ENCODE data around the gene TENT5C.

TENT5C gene

DNA sequence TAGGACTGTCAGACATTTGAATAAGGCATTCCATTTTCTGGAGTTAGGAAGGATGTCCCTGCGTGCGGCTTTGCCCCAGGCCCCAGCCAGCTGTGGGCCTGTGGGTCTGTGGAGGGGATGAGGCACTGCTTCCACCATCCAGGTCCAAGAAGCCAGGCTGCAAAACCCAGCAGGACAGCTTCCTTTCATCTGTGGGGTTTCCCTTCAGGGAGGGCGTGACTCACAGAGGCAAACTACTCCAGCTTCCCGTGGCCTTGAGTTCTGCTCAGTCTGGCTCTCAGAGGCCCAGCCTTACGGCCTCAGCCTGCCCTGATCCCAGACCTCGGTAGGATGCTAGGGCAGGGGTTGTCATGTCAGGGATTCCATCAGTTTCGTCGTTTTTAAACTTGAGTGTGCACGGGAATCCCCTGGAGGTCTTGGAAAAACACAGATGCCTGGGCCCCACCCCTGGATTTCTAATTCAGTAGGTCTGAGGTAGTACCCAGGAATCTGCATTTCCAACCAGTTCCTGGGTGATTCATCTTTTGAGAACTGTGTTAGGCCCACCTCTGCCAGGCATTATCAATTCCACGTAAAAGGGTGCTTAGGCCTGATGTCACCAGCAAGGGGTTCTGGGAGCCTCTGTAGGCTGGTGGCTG lies 32.3 kb upstream of the TENT5C start:
- DNase-seq (ENCODE audit: low spot score): peak; percentile 54

DNA sequence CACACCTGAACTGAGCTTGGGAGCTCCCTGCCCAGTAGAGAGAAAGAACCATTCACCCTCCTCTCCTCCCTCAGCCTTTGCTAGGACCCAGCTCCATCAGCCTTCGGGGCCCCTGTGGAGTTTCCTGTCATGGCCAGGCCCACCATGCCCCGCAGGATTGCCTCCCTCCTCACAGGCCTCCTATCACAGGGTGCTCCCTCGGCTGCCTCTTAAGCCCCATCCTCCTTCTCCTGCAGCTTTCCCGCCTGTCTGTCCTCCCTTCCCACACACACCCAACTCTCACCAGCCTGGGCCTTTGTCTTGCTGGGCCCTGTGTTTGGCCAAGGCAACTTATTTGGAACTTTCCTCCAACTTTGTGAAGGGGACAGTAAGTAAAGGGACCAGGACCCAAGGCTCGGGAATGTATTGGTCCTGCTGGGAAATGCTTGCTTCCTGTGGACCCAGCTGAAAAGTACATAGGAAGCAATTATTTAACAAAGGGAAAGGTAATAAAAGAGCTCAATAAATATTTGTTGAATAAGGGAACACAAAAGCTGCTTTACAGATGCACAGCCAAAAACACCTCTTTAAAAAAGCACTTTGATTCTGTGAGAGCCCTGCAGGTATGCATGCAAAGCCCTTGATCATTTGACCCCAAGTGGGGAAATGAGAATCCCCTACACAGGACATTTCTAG lies 31.6 kb upstream of the TENT5C start:
- DNase-seq (ENCODE audit: low spot score): peak; percentile 55

DNA sequence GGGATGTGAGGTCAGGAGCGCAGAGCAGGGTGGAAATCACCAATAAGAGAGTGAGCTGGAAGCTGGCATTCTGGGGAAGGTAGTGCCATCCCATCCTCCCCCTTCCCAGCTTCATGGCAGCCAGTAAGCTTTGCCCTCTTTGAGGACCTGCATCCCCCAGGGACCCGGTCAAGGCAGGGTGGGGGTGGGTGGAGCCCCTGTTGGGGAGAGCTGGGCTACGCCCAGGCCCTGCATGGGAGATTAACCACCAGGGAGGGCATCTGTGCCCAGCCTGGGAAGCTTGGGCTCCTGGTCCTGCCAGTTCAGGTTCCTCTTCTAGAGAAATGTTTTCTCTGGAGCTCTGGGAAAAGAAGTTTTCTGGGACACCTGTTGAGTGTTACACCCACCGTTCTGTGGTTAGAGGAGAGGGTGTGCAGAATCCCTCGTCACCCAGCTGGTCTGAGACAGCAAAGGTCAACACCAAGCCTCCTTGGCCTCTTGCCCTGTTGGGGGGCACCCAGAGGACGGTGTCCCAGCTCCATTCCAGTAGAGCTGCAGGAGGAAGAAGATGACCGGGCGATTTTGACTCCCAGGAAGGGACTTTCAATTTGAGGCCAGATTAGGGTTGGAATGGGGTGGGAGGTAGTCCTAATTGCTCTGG lies 30.1 kb upstream of the TENT5C start:
- DNase-seq (ENCODE audit: low spot score): peak; percentile 46

DNA sequence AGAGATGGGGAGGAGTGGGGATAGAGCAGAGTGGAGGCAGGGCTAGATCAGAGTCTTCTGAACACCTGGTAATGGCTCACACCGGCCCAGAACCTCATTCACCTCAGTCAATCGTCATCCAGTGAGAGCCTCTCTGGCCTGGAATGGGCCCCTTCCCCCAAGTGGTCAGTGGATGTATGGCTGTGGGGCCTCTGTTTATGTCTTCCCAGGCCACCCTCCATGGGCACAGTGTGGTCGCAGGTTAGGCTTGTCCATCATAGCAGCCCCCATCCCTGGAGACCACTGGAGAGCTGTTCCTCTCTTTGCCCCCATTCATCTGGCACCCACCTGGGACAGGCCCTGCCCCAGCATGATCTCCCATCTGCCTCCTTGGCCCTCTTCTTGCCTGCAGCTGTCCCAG lies 29.6 kb upstream of the TENT5C start:
- peak; percentile 14 for DNase-seq (ENCODE audit: low spot score)

DNA sequence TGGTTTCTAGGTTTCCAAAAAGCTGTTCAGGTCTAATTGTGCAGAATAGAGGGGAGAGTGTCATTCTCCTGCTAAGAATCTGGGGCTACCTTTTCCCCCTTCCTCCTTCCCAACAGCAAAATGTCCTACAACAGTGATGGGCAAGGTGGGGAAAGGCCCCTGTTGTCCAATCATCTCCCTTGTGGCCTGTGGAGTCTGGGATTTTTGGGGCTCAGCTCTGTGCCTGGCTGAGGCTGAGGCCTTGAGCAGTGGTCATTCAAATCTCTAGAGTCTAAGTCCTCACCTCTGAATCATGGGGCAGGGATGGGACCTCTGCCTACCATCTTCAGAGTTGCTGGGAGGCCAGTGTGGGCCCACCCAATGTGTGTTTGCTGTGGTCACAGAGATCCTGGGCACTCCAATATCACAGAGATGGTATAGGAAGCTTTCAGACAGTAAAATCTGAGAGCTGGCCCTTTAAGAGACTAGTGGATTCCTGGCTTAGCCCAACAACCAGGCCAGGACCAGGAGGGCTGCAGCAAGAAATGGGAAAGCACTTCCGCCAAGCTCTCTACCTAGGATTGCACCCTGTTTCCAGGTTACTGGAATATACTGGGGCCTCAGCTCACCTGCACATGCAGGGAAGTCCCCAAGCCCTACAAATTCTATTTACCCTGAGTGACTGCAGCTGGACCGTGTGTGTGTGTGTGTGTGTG lies 28.5 kb upstream of the TENT5C start:
- DNase-seq (ENCODE audit: low spot score): peak; percentile 52

DNA sequence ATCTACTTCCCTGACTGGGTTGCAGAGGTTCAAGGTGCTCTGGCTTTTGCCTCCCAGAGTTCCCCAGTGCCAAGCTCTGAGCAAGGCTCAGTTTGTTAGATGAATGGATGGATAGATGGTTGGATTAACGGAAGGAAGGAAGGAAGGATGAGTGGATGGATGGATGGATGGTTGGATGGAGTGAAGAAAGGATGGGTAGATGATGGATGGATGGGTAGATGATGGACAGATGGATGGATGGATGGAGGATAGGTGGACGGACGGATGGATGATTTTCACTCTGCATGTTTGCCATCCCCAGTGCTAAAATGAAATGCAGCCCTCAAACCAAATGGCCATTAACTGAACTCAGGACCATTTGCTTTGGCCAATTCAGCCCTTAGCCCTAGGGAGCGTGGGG lies 27.4 kb upstream of the TENT5C start:
- DNase-seq (ENCODE audit: low spot score): peak; percentile 1

DNA sequence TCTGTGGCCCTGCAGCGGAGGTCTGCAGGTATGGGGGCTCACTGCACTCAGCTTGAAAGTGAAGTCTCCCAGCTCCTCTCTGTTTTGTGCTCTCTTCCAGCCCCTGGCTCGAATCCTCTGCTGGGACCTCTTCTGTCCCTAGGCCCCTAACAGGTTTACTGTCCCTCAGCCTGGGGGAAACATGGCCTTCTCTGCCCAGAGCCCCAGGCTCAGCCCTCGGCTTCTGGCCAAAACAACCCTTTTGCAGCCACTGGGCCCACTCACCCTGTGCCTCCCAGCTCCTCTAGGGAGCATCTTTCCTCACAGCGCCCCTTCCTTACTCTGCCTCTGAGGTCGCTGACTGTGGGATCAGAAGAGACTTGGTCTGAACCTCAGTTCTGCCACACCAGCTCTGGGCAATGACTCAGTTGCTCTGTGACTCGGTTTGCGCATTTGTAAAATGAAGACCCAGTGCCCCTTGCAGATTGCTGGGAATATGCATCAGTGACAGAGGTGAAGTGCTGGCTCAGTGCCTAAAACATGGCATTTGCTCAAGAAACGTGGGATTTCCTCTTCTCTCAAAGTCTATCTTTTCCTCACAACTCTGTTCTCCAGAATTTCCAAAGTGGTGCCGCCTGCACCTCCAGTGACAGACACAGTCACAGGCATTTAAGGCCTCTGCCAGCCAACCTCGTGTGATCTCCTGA lies 26.5 kb upstream of the TENT5C start:
- peak; percentile 42 for DNase-seq (ENCODE audit: low spot score)

DNA sequence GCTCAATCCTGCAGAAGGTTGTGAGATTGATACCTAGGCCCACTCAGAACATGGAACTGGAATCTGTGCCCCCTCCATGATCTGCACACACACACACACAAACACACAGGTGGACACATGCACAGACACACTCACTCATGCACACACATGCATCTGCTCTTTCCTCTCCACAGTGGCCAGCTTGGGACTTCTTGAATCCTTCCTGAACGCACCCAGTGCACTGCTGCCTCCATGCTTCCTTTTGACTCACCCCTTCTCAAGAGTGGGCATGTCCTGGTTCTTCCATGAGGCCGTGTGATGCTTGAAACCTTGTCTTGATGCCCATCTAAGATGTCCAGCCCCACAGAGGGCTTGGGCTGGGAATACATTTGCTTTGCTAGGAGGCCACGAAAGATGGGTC lies 25.4 kb upstream of the TENT5C start:
- peak; percentile 44 for DNase-seq (ENCODE audit: low spot score)

DNA sequence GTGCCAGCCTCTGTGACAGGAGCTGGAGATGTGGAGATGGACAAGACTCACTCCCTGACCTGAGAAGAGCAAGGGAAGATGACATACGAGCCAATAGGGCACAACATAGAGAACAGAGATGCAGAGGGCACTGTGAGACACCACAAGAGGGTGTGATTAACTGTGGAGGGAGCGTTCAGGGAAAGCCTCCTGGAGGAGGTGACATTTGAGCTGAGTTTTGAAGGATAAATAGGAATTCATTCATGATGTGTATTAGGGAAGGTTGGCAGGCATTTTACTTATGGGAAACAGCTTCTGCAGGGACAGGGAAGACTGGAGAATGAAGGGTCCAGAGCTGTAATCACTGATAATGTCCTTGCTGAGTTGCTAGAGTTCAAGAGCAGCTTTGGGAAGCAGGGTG lies 25.0 kb upstream of the TENT5C start:
- DNase-seq (ENCODE audit: low spot score): peak; percentile 1

DNA sequence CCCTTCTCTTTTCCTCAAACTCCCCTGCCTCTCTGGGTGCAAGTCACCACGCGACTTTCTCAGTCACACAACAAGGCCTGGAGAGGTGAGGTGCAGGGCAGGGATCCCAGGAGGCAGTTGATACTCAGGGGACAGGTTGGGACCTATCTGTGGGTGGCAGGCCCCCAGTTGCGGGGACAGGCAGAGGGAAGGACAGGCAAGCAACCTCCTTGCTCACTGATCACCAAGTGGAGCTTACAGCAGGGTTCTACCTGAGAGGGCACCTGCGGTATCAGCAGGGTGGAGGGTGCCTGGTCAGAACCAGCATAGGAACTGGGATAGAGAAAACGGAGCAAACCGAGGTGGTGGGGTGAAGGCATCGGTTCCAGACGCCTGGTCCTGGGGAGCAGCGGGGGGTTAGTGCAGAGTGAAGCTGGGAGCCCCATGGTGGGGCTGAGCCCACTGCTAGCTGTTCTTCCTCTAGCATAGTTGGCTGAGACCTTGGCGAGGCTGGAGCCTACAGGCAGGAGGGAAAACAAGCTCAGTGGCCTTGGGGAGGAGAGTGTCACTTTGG lies 24.4 kb upstream of the TENT5C start:
- no peak for DNase-seq (ENCODE audit: low spot score)

DNA sequence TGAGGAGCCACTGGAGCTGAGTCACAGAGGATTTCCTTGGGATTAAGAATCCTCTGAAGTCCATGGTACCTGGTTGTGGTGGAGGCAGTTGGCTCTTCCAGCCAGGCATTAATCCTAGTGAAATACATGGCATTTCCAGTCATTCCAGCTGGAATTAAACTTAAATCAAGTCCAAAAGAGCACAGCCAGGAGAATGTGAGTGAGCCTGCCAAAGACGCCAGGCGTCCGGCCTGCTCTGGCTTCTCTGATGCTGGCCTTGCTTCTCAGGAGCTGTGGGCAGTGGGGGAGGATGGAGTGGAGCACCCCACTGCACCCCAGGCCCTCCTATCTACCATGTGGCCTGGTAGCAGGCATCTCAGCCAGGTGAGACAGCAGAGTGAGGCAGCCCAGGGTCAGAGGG lies 23.4 kb upstream of the TENT5C start:
- DNase-seq (ENCODE audit: low spot score): no peak

DNA sequence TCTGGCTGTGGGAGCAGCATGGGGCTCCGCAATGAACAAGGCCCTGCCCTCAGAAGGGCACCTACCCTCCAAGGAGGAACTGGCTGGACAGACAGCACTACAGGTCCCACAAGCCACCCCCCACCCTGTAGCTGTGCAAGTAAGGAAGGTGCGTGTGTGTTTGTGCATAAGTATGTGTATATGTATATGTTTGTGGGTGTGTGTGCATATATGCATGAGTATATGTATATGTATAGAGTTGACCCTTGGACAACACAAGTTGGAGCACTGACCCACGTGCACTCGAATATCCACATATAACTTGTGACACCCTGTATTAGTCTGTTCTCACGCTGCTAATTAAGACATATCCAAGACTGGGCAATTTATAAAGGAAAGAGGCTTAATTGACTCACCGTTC lies 22.6 kb upstream of the TENT5C start:
- no peak for DNase-seq (ENCODE audit: low spot score)

DNA sequence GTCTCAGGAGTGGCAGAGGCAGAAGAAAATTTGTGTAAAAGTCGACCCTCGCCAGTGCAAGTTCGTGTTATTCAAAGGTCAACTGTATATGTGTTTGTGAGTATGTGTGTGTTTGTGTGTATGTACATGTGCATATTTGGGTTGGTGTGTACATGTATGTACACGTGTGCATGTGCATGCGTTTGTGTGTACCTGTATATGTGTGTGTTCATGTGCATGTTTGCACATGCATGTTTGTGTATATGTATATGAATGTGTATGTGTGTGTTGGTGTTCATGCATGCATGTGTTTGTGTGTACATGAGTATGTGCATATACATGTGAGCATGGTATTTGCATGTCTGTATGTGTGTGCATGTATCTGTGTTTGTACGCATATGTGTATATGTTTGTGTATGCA lies 21.7 kb upstream of the TENT5C start:
- DNase-seq (ENCODE audit: low spot score): peak; percentile 5

DNA sequence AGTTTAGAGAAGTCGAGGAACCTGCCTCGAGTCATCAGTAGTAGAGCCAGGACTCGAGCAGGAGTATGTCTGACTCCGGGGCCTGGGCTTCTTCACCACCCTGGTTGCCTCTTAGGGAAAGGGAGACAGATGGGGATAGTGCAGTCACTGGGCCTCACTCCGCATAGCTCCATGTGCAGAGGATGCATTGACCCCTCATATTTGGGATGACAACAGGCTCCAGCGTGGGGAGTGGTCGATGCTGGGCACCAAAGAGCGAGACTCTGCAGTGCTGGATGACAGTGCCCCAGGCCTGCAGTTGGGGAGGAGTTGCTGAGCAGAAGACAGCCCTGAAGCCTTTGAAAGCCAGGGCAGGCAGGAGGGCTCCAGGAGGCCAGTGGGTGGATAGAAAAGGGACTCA lies 20.8 kb upstream of the TENT5C start:
- peak; percentile 45 for DNase-seq (ENCODE audit: low spot score)

DNA sequence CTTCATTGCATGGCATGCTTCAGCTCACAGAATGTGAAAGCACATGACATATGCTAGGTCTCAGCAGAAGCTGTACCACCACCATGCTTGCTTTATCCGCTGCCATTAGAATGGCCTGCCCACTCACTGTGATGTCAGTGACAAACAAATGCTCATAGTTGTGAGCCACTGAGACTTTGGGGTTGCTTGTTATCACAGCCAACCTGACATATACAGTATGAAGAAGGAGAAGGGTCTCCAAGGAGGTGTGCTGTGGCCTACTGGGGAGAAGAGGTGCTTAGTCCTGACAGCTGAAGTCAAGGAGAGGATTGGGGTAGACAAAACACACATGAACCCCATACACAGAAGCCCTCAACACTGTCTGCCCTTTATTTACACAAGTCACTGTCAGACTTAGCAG lies 19.5 kb upstream of the TENT5C start:
- no peak for DNase-seq (ENCODE audit: low spot score)

DNA sequence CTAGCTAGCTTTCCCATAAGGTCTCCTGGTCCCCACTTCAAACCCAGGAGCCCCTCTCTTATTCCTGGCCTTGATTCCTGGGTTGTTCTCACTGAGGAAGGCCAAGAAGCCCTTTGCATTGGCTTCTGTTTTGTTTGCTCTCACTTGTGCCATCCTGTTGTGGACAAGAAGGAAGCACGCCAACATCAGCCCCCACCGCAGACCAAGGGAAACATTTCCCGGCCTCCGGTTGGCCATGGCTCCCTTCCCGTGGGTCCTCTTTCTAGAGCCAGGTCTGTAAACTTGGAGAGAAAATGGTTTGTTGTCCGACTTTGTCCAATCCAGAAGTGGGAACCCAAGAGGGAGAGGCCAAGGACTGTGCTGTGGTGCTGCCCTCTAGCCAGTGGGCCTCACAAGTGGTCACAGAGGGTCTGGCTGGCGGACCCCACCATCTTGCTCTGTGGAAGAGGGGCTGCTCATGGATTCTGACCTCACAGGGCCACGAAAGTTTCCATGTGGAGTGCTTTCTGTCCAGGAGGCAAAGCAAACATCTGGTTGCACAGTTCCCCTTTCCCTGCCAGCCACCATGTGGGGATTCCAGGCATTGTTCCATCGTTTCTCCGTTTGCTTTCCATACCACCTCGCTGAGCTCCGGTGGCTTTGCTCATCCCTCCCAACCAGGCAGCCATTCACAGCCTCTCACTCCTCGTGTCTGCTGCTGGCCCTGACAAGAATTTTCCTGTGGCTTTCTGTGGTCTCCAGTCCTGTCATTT lies 18.9 kb upstream of the TENT5C start:
- DNase-seq (ENCODE audit: low spot score): no peak

DNA sequence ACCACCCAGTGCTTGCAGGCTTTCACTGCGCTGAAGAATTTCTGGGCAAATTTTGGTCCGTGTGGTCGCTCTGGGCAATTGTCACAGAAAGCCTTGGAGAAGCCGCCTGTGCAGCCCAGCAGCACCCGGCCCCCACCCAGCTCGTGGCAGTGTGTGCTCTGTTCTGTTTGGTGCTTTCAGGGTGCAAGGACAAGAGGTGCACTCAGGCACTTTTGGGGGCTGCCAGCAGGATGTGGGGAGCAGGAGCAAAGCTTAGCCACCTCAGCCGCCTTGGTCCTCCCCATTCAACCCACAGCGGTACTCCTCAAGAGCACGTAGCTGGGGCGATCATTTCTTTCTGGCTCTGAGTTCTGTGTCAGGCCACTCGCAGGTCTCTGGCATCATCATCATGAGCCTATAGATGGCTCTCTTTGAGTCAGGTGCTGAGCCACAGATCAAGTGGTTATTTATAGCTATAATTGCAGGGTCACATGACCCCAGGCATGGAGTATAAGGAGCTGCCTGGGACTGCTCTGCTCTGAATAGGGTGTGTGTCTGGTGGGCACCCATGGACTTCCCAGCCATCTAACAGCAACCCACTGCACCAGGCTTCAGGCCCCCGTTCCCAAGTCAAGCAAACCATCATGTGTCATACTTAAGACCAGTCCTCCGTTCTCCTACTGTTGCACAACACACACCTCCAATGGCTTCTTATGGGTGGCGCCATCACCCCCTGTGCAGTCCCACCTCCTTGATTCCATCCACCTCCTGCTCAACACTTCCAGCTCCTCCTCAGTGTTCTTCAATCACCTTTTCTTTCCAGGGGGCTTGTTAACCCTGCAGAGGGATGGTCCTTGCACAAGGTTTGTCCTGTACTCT lies 18.1 kb upstream of the TENT5C start:
- no peak for DNase-seq (ENCODE audit: low spot score)

DNA sequence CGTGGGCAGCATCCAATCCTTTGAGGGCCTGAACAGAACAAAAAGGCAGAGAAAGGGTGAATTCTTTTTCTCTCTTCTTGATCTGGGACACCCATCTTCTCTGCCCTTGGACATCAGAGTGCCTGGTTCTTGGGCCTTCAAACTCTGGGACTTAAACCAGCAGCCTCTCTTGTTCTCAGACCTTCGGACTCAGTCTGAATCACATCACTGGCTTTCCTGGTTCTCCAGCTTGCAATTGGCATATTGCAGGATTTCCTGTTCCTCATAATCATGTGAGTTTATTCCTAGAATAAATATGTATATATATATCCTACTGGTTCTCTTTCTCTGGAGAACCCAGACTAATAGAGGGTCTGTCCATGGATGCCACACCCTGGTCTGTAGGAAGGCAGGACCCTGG lies 16.3 kb upstream of the TENT5C start:
- DNase-seq (ENCODE audit: low spot score): no peak

DNA sequence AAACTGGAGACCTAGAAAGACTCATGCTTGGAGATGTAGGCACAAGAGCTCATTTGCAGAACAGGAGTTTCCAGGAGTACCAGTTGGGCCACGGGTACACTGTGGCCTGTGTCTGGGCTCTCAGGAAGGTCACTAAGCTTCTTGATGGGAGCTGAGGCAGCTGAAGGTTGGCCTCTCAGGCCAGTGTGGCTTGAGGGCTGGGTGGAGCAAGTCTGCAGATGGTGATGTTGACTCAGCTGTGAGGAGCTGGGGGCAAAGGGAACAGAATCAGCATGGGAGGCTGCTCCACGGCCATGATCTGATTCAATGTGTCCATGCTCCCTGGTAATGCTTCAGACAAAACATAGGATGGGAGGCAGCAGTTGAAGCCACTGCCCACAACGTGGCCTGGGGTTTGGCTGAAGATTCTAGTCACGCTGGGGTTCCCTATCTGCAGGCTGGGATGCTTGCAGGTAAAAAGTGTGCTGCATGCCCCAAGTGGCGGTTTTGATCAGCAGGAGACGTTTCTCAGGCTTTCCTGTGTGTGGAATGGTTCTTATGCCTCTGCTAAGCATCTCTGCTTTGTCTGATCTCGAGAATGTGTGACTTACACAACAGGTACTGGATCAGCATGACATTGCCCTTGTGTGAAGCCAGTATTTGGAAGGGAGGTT lies 15.4 kb upstream of the TENT5C start:
- no peak for DNase-seq (ENCODE audit: low spot score)

DNA sequence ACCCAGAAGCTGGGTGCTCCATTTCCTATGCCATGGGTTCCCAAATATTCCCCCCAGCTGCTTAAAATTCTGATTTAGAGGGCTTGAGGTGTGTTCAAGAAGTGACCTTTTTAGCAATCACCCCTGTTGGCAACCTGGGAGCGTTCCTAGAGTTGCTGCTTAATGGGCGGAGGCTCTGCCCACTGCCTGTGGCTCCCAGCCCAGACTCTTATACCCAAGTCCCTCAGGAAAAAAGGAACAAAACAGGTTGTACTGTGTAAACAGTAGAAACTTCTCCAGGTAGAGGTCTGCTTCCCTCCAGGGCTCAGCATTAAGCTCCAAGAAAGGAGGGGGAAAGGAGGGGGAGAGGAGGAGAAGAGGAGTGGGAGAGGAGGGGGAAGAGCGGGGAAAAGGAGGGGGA lies 14.6 kb upstream of the TENT5C start:
- DNase-seq (ENCODE audit: low spot score): no peak
